Measurements from ENCODE around the gene ZNF555.
"Not testable (repeated sequence)": the region's sequence is repeated elsewhere in the genome, so short reads cannot be mapped to it uniquely, and the experiment has no call there.

The ZNF555 gene

DNA sequence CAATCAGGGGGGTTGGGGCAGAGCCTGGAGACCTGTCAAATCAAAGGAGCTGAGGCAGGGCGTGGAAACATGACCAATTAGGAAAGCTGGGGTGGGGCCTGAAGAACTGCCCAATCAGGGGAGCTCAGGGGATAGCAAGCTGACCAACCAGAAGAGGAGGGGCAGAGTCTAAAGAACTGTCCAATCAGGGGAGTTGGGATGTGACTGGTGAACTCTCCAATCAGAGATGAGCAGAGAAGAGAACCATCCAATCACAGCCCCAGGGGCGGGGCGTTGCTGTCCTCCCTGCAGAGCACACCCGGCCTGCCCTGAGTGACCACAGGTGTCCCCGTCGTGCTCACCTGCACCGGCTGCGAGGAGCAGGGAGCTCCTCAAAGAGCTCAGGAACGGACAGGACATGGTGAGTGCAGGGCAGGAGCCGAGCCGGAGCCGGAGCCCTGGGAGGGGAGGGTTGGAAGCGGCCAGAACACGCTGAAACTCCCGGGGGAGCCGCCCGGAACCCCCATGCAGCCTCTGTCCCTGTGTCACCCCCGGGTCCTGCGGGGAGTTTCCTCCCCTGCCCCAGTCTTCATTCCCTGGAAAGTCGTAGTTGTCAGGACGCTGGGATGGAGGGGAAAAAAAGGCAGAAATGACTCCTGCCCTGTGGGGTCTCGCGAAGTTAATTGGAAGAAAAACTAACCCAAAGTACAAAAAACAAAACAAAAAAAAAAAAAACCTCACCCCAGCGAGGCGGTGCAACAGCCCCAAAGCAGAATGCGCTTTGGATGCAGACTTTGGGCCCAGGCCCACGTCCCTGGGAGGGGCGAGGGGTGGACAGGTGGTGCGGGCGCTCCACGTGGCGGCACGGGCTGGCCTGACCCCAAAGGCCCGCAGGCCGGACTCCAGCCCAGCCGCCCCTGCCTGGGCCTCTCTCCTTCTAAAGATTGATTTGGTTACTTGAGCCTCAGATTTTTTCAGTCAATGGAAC, 26.0 kb downstream of the ZNF555 start, which contains the start of gene ZNF556:
ZNF556 (plus strand) TSS at position 311 of the 967 bp plus-strand sequence; CDS start at position 398, 87 bp downstream.
- no peak for DNase-seq (ENCODE audit: low read depth)

DNA sequence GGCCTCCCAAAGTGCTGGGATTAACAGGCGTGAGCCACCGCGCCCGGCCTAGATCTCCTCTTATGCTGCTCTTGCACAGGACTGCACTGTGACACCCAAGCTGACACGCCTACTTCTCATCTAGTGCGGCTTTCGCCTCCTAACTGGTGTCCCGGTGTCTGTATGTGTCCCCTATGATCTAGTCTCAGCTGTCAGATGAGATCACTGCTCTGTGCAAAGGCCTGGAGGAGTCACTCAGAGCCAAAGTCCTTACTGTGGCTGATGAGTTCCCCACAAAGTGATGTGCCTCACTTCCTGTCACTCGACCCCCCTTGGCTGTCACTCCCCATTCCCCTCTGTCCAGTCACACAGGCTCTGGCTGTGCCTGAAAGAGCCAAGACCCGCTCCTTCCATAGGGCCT, 28.3 kb downstream of the ZNF555 start:
- no peak for DNase-seq (ENCODE audit: low read depth)

- DNase-seq (ENCODE audit: low read depth), result not testable (repeated sequence)
These were observed 30.9 kb downstream of the ZNF555 start for GRCh38 chr19:2872175-2872574.

- no peak for DNase-seq (ENCODE audit: low read depth)
These were observed 36.4 kb downstream of the ZNF555 start for GRCh38 chr19:2877398-2878331.

GRCh38 chr19:2883686-2884439, 42.6 kb downstream of the ZNF555 start:
- no peak for DNase-seq (ENCODE audit: low read depth)

- DNase-seq (ENCODE audit: low read depth), result no peak
These were observed 44.5 kb downstream of the ZNF555 start for GRCh38 chr19:2885736-2886135.

DNA sequence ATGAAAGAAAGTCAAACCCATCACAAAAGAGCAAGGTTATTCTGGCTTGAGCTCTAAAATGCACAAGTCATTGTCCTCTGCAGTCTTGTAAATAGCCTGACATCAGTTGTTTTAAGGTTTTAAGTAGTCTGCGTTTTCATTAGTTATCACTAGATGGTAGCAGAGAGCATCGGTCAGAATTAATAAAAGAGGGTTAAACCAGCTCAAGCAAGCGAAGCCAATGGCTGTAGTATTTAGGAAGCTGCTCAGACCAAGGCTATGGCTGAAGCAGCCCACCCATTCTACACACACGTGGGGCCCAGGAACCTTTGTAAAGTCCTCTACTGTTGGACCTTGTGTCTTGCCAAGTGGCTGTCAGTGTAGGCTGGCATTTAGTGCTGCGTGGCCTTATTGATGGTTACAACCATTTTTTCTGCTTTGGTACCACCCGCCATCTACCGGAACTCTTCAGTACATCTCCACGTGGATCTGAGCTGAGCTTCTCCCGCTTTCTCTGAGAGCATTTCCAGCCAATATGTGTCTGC, 46.2 kb downstream of the ZNF555 start:
- DNase-seq (ENCODE audit: low read depth), result no peak

DNA sequence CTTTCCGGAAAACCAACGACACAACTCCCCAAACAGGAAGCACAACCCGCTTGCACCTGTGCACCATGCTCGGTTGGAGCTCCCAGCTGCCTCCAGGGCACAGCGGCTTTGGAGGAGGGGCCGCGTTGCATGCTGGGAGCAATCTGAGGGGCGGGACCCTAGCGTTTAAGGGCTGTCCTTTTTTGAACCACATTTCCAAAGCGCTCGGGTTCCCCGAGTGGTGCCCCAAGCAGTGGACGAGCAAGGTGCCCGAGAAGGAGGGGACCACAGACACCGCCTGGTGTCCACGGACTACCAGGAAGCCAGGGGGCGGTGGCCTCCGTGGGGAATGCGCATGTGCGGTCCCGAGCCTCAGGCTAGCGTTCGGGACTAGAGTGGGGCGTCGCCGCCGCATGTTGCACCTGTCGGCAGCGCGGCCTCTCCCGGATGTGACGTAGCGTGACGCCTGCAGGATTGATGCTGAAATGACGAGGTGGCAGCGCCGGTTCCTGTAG, 47.5 kb downstream of the ZNF555 start:
- peak; percentile 26 for DNase-seq (ENCODE audit: low read depth)

DNA sequence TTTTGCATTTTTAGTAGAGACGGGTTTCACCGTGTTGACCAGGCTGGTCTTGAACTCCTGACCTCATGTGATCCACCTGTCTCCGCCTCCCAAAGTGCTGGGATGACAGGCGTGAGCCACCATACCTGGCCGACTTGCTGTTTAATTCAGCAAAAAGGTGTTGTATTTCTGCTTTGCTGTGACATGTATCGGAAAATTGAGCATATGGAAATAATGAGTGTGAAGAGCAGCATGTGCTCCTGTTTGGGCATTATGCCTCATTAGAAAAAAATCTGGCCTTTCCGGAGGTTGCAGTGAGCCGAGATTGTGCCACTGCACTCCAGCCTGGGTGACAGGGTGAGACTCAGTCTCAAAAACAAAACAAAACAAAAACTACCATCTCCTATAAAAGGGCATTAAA, 49.3 kb downstream of the ZNF555 start:
- DNase-seq (ENCODE audit: low read depth), result not testable (repeated sequence)

- DNase-seq (ENCODE audit: low read depth), result no peak
These were observed 55.4 kb downstream of the ZNF555 start for GRCh38 chr19:2896694-2897093.

- DNase-seq (ENCODE audit: low read depth), result peak; percentile 95
These were observed 59.3 kb downstream of the ZNF555 start, which contains the start of gene ZNF57 for GRCh38 chr19:2900296-2901252. TSS of gene ZNF57 (plus strand) at chr19:2900928. CDS start at chr19:2901046, 118 bp downstream.

- DNase-seq (ENCODE audit: low read depth), result no peak
These were observed 61.4 kb downstream of the ZNF555 start for GRCh38 chr19:2902590-2903218.

DNA sequence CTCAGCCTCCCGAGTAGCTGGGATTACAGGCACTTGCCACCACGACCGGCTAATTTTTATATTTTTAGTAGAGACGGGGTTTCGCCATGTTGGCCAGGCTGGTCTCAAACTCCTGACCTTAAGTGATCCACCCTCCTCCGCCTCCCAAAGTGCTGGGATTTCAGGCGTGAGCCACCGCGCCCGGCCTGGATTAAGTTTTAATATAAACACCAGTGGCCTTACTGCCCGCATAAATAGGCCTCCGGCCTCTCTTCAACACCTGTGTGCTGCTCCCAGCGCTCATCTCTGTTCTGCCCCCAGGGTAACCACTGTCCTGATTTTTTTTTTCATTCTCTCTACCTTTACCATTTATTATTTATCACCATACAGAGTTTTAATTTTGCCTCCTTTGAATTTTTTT, 62.1 kb downstream of the ZNF555 start:
- not testable (repeated sequence) for DNase-seq (ENCODE audit: low read depth)

DNA sequence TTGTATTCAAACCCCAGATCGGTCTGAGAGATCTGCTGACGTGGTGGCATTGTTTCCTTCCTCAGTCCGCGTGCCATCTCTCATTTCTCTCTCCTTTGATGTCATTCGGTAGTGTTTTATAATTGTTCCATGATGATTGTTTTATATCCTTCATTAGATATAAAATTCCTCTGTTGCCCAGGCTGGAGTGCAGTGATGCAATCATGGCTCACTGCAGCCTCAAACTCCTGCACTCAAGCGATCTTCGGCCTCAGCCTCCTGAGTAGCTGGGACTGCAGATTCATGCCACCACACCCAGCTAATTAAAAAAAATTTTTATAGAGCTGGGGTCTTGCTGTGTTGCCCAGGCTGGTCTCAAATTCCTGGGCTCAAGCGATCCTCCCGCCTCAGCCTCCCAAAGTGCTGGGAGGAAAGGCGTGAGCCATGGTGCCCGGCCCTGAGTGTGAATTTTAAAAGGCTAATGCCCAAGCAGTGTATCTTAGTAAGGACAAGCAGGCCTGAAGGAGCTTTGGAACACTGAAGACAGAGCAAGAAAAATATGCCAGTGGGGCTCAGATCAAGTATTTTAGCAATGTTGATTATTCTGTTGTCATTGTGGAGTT, 64.7 kb downstream of the ZNF555 start:
- DNase-seq (ENCODE audit: low read depth), result no peak

DNA sequence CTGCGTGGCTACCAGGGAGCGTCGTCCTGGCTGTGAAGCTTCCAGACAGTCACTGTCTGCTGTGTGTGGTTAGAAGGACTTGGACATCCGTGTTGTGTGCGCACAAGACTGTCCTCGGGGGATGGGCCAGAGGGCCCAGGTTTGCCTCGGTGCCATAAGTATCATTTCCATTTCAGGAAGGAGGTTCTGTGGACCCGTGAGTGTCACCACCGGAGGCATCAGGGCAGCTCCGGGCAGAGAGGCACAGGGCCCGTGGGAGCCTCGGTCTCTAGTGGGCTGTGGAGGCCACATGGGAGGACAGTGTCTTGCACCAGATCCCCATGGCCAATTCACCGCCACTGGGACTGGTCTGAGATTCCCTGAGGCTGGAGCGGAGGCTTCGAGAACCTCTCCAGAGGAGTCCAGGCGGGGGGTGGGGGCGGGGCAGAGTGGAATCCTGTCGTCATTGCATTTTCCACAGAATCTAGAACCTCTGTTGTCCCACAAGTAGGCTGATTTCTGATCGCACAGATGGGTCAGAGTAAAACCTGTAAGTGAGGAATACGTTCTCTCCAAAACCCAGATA, 65.4 kb downstream of the ZNF555 start:
- no peak for DNase-seq (ENCODE audit: low read depth)

Data from T follicular helper cell (primary cell).